Stimulated activated CD8-positive, alpha-beta memory T cell treated with anti-CD3 and anti-CD28 coated beads, Interleukin-7, amount 100 ng/mL, for 1 hour (primary cell): Measurements from ENCODE around the gene PRIM2.
"Not testable (repeated sequence)": the region's sequence is repeated elsewhere in the genome, so short reads cannot be mapped to it uniquely, and the experiment has no call there.

Experiments used
- DNase-seq, 2 donors: peaks; one replicate each; pipeline ENCODE4 v3.0.0-alpha.2; 2020; ENCODE audit warnings: low read depth in 2 of 2

The PRIM2 gene

DNA sequence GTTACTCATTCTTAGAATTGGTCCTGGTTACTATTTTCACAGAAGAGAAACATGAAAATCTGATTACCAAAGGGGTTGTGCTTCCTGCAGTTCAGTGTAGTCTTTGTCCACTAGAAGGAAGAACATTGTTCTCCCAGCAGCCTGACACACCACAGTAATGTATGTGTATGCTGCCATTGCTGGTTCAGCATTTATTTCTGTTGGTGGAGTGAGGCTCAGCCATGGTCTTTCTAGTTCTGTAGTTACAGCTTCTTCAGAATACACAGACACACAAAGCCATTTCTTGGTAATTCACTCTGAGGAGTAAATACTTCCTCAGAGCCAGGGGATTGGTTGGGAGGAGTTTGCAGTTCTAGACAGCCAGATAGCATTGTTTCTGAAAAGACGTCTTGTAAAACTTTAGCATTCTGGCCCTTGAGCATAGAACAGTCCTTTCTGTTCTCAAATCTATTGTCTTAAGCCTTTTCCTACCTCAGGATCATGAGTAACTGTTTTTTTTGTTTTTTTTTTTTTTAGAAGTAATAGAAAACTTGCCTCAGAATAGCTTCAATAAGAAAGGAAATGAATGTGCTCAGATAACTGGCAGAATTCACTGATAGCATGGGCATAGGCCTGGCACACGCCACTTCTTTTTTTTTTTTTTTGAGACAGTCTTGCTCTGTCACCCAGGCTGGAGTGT is 128.5 kb downstream of the PRIM2 start:
- not testable (repeated sequence) for DNase-seq

DNA sequence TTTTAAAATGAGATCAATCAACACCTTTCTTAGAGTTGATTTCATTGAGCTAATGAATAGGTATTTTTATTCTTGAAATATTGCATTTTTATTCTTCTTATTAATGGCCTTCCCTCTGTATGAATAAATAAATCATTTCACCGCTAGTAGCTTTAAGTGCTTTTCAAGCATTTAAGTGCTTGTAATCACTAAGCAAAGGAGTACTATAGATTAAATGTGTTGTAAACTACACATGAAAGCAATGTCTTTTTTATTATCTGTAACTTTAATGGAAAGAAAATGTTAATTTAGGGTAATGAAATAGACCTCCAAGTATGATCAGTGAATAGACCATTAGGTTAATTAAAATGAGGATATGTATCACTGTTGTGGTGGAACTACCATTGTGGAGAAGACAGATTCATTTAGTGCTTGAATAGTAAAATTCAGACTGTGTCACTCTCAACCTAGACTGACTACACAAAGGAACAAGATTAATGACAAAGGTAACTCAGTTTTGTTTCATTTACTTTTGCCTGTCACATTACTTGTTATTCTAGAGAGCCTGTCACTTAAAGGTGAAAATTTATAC is 132.2 kb downstream of the PRIM2 start:
- DNase-seq: not testable (repeated sequence)

DNA sequence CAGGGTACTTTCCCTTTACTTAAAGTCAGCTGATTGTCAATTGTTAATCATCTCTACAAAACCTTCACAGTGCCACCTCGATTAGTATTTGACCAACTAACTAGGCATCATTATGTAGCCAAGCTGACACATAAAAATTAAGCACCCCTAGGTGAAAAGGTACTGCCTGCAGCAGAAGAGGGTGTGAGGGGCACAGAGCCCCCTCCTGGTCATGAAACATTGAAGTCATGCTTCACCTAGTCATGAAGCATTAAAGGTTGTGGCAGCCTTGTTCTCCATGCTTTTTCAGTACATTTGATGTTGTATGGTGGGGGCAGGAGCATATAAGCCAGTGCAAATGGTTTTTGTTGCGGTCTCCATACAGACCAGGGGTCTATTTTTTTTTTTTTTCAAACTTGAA is 142.4 kb downstream of the PRIM2 start:
- not testable (repeated sequence) for DNase-seq

DNA sequence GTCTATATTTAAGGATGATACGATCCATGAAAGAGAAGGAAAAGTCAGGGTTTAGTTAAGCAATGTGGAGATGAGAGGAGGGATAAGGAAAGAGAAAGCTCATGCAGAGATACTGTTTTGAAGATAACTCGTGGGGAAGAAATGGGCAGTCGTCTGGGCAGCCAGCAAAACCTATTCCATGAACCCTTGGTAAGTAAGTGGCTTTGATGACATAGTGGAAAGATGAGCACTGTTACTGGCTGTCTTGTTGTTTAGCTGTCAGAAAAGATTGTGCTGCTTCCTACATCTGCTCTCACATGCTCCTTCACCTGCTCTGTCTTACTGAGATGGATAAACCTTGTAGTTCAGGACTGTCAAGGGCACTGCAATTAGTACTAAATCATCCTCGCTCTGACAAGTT is 143.6 kb downstream of the PRIM2 start:
- not testable (repeated sequence) for DNase-seq

DNA sequence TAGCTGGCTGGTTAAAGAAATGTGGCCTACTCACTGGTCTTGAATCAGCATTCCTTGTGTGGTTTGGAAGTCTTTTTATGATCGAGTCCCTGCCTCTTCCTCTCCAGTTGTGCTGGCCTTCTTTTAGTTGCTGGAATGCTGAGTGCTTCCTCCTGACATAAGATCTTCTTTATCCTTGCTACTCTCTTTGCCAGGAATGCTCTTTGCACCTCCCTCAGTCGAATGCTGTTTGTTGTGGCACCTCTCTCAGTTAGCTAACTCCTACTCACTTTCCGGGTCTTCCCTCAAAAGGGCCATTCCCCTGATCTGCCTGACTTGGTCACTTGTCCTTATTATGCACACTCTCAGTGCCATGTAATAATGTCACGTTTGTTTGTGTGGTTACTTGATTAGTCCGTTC is 146.4 kb downstream of the PRIM2 start:
- DNase-seq: not testable (repeated sequence)

DNA sequence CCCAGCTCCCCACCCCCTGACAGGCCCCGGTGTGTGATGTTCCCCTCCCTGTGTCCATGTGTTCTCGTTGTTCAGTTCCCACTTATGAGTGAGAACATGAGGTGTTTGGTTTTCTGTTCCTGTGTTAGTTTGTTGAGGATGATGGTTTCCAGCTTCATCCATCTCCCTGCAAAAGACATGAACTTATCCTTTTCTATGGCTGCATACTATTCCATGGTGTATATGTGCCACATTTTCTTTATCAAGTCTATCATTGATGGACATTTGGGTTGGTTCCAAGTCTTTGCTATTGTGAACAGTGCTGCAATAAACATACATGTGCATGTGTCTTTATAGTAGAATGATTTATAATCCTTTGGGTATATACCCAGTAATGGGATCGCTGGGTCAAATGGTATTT is 148.5 kb downstream of the PRIM2 start:
- not testable (repeated sequence) for DNase-seq

DNA sequence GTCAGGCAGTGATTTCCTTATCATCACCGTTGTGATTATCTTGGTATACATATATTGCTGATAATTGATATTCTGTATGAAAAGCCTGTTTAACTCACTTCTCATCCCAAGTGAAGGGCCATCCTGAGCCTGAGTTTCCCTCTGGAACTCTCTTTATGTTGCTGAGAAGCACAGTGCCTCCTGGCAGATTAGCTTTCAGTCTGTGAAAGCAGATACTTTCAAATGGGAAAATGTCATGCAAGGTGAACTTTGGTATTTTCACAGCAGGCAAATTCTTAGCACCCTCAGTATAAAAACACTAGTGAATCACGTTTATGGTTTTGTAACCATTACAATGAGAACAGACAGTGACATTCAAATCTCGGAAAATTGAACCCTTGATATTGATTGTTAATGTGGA is 151.6 kb downstream of the PRIM2 start:
- DNase-seq: no peak

DNA sequence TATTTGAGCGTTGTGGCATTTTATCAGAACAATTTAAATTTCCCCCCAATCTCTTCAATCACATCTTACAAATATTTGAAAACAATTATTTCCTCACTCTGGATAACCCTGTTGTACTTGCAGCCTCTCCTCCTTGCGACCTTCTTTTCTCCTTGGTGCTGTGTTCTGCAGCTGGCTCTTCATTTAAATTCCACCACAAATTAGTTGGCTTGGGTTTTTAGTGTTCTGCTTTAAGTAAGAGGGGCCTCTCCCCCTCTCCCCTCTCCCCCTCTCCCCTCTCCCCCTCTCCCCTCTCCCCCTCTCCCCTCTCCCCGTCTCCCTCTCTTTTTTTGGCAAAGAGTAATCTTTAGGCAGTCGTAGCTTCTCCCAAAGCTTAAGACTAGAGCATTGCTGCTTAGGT is 152.7 kb downstream of the PRIM2 start:
- not testable (repeated sequence) for DNase-seq

DNA sequence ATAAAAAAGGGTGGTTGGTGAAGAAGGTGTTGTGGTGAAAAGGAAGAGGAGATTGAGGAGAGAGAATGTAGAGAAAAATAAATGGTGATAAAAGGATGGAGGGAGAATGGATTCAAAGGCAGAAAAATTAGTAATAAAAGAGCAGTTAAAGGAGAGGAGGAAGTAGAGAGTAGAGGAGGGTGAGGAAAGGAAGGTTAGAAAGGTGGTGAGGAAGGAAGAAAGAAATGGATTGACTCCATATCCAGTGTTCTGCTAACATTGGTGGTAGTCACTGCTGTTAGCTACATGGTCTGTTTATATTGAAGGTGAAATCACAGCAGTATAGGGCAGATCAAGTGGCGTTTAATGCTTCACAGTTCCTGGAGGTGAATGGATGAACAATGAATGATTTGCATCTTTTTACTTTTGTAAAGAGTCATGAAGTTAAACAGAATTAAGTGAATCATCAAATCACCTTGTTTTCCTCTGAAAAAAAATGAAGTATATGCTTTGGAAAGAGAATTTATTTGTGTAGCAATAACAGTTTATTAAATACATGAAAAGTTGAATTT is 154.0 kb downstream of the PRIM2 start:
- DNase-seq: not testable (repeated sequence)

DNA sequence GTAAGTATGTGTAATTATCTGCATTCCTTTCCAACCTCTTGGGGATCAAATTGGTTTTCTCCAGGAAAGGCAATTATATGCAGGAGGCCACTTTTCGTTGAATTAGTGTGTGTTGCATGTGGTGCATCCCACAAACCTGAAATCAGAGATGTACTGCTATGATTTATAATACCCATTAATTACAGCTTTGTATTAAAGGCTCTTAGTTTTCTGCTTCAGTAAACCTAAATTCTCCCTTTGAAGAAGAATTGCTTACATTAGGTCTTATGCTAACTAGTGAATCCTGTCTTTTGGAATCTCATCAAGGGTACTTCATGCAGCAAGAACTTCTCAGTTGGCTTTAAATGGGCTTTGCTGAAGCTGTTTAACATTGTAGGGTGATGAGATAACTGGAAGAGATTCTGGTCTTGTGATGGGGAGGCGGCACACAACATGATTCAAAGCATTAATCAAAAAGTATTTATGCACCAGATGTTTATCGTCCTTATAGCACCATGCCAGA is 155.5 kb downstream of the PRIM2 start:
- not testable (repeated sequence) for DNase-seq

DNA sequence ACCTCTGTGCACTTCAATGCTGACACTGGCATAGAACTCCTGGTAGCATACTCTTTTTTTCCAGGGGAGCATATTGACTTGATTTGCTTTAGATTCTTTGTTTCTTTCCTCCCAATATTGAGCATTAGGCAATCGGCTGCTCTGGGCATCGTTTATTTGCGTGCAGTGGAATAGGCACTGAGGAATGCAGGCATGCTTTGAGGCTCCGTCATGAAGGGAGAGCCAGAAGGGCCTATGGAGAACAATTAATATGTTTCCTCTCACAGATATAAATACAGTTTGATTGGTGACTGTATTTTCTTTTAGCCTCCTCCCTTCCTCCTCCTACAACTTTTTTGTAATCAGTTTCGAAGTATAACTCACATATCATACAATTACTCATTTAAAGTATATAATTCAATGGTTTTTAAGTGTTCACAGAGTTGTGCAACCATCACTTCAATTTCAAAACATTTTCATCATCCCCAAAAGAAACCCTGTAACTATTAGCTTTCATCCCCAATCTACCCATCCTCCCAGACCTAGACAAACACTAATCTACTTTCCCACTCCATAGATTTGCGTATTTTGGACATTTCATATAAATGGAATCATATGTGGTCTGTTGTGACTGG is 157.5 kb downstream of the PRIM2 start:
- DNase-seq: not testable (repeated sequence)

DNA sequence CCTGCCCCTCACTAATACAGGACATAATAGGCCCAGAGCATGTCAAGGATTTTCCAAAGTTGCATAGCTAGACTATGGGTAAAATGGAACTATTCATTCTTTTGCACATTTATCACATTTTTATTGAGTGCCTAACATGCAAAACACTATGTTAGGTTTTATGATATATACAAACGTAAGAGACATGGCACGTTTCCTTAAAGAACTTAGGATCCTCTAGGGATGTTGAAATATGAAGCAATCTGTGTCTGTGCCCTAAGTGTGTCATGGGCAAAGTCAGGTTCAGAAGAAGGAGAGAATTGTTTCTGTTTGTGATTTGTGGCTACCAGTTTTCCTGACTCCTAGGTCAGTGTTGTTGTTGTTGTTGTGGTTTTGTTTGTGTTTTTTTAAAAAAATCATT is 158.2 kb downstream of the PRIM2 start:
- not testable (repeated sequence) for DNase-seq

DNA sequence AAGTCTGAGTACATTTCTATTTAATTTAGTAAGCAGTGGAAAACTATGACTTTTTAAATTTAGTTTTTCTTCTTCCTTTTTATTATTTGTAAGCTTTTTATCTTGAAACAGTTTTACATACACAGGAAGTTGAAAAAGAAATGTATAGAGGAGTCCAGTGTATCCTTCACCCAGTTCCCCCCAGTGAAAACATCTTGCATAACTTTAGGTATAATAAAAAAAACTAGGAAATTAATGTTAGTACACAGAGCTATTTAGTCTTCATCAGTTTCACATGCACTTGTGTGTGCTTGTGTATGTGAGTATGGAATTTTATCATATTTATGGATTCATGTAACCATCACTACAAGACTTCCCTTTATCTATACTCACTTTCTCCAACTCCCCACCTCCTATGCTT is 162.8 kb downstream of the PRIM2 start:
- not testable (repeated sequence) for DNase-seq

DNA sequence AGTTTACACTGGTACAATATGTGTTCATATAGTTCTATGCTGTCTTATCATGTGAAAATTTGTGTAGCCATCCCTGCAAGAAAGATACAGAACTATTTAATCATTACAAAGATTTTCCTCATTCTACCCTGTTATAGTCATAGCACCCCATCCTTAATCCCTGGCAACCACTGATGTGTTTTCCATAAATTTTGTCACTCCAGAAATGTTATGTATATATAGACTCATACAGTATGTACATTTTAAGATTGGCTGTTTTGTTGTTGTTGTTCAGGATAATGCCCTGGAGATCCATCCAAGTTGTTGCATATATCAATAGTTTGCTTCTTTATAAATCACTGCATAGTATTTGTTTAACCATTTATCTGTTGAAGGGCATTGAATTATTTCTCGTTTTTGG is 163.7 kb downstream of the PRIM2 start:
- not testable (repeated sequence) for DNase-seq

DNA sequence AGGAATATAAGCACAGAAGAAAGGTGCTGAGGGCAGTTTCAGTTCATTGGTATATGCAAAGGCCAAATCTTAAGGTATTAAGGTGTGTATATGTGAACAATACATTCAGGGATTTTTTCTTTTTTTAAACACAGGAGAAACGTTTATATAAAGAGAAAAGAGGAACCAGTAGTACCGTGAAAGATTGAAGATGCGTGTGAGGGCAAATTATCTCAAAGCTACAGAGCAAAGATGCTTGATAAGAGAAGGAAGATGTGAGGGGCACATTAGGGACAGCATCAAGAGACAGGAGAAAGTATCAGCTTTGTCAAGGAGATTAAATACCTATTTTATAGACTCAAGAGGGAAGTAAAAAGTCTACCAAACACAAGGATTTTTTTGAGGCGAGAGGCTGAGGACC is 165.0 kb downstream of the PRIM2 start:
- DNase-seq: not testable (repeated sequence)

DNA sequence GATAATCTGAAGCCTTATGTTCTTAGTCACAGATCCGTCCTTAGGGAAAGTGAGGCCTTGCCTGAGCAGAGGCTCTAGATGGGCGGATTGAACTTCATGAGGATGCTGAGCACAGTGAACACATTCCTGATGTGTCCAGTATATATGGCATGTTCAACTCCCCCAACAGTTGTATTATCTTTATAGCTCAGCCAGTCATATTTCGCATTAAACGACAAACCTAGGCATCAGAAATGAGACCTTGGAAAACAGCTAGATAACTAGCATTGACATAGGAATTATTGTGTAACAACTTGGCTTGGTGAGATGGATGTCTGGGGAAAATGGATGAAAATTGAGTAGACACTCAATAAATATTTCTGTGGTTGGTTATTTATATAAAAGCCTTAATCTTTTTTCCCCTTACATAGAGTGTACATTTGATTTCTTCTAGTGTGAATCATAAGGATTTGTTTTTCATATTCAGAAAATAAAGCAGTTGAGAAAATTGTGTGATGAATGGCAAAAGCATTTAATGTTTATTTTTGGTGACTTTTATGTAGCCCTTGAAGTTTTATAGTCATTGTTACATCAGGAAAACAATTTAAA is 169.2 kb downstream of the PRIM2 start:
- not testable (repeated sequence) for DNase-seq

DNA sequence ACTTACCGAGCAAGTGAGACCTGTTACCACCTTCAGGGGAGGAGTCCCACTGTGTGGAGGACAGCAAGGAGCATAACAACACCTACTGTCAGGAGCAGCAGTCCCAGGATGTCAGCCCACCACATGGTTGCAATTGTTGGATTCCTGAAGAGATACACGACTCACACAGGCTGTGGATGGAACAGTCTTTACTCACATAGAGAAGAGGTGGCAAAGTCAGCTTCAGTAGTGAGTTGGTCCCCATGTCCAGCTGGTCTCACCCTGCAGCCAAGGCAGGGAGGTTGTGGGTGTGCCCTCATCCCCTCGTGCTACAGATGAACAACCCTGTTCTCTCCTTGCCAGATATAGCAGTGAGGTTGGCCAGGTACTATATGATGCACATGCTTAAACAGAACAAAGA is 171.1 kb downstream of the PRIM2 start:
- DNase-seq: not testable (repeated sequence)

DNA sequence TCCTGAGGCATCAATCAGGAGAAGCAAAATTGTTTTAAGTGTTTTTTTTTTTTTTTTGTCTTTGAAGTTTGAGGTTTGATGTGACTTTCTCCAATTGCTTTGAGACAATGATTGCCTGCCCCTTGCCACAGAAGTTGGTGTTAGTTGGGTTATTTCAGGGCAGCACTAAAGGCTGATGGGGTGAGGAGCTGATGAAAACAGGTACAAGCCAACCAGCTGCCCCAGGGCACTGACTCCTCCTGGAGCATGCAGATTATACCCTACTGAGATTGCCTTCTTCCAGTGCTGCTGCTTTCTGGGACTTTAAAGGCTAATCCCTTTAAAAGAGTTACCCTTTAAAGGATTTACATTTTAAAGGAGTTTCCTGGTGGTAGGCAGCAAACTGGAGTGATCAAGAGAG is 172.5 kb downstream of the PRIM2 start:
- DNase-seq: not testable (repeated sequence)

DNA sequence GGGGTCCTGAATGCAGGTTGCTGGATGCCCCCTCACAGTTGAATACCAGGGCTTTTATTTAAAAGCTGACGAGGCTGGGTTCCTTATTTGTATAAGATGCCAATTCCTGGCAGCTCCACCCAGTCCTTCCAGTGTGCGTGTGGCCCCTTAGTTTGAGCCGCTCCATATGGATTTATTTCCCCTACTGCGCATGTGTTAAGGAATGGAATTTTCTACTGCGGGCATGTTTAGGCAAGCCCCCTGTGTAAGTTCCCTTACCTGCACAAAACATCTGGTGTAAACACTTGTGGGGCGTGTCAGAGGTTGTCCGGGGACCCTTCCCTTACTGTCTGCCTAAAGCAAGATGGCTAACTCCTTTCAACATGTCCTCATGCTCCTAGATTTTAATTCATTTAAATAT is 174.4 kb downstream of the PRIM2 start:
- not testable (repeated sequence) for DNase-seq

DNA sequence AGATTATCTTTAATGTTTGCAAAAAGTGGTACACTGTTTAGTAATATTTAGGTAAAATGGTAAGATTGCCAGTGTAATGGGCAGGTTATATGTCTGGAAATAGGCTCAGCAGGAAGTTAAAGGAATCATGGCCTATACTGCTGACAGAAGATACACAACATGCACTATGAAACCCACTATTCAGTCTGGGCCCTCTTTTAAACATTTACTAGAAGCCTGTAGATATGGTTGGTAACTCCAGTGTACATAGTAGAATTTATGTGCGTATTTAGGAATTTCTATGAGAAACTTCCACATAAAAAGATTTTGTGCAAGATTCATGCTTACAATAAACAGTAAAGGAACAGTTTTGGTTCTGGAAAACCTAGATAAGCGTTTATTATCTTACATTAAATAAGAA is 178.8 kb downstream of the PRIM2 start:
- DNase-seq: not testable (repeated sequence)

DNA sequence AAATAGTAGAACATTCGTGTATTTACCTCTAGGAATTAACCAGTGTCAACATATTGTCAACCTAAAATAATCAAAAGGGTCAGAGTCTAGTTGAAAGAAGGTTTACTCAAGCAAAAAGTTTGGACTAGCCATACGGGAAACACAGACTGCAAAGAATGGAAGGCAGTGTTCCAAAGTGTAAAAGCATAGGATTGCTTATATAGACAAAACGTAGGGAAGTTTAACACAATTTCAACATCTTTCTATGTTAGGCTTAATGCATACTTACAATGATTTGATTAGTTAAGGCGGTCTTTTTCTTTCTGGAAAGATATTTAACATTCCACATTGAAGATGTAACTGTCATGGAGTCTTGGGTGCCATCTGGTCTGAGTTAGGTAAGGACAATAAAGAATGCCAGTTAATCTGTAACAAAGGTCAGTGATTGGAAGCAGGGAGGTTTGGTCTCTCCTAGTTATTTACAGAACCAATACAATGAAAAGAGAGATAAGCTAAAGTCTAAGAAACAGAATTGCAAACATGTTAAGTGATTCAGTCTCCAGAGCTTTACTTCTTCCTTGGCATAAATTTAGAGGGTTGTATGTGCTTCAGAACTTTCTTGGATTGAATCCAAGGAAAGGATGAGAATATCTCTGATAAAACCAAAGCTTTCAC is 183.1 kb downstream of the PRIM2 start:
- DNase-seq: not testable (repeated sequence)

DNA sequence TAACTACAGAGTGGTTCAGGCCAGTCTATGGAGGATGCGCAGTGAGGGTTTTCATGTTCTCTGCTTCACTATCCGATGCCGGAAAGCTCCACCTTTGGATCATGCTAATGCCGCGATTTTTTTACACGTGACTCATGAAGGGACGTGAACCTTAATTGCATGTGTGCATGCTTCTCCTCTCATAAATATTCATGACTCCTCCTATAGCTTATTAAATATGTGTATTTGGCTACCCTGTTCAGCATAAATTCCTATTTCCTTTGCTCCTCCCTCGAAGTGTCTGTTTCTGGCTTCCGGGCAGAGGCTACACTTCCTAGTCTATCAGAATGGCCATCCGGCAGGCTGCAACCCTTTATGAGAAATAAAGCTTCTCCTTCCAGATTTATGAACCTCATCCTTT is 185.0 kb downstream of the PRIM2 start:
- not testable (repeated sequence) for DNase-seq
